Trophoblast cell (in vitro differentiated cells and primary cell): ENCODE data around the gene MAP2K6.

Experiments used
- DNase-seq, 2 donors: peaks; one replicate each; pipeline ENCODE4 v3.0.0-alpha.2; 2016
- H2AFZ ChIP-seq: 2 replicates; pipeline ENCODE4 v1.6.1; 2013; ENCODE audit warnings: low read length, moderate library complexity, mild to moderate bottlenecking; ENCODE audit not compliant: insufficient read depth, poor library complexity
- H2AK5ac ChIP-seq: 2 replicates; pipeline ENCODE4 v1.6.1; 2013; ENCODE audit warnings: mild to moderate bottlenecking, low read length
- H2BK120ac ChIP-seq: 2 replicates; pipeline ENCODE4 v1.6.1; 2013; ENCODE audit warnings: low read length, mild to moderate bottlenecking, moderate library complexity; ENCODE audit not compliant: insufficient read depth, poor library complexity
- H2BK12ac ChIP-seq: 2 replicates; pipeline ENCODE4 v1.6.1; 2013; ENCODE audit warnings: mild to moderate bottlenecking, low read length, moderate library complexity
- H2BK5ac ChIP-seq: 2 replicates; pipeline ENCODE4 v1.6.1; 2013; ENCODE audit warnings: low read length, low read depth, moderate library complexity, mild to moderate bottlenecking; ENCODE audit not compliant: poor library complexity
- H3K14ac ChIP-seq: 2 replicates; pipeline ENCODE4 v1.6.1; 2013; ENCODE audit warnings: mild to moderate bottlenecking, low read length
- H3K18ac ChIP-seq: 2 replicates; pipeline ENCODE4 v1.6.1; 2013; ENCODE audit warnings: mild to moderate bottlenecking, low read length
- H3K23ac ChIP-seq: 2 replicates; pipeline ENCODE4 v1.6.1; 2013; ENCODE audit warnings: low read length
- H3K27ac ChIP-seq: 2 replicates; pipeline ENCODE4 v1.5.1; 2013; ENCODE audit warnings: low read depth, mild to moderate bottlenecking, inconsistent platforms, low read length, moderate library complexity
- H3K27me3 ChIP-seq: 2 replicates; pipeline ENCODE4 v1.6.1; 2013; ENCODE audit warnings: inconsistent platforms, mild to moderate bottlenecking, low read length, moderate library complexity; ENCODE audit not compliant: insufficient read depth
- H3K36me3 ChIP-seq, 2 experiments: 1 replicate in 1 of 2; 2 replicates in 1 of 2; pipeline ENCODE4 v1.6.1; 2013; ENCODE audit warnings: low read length in 2 of 2, mild to moderate bottlenecking in 2 of 2, moderate library complexity in 1 of 2; ENCODE audit not compliant: insufficient read depth in 2 of 2, control insufficient read depth in 1 of 2
- H3K4ac ChIP-seq: 2 replicates; pipeline ENCODE4 v1.6.1; 2013; ENCODE audit warnings: low read depth, mild to moderate bottlenecking, low read length, moderate library complexity
- H3K4me1 ChIP-seq, 2 experiments: 1 replicate in 1 of 2; 2 replicates in 1 of 2; pipeline ENCODE4 v1.6.1; 2013; ENCODE audit warnings: low read length in 2 of 2, mild to moderate bottlenecking in 2 of 2, moderate library complexity in 1 of 2; ENCODE audit not compliant: insufficient read depth in 2 of 2, control insufficient read depth in 1 of 2
- H3K4me2 ChIP-seq: 2 replicates; pipeline ENCODE4 v1.6.1; 2013; ENCODE audit warnings: inconsistent platforms, mild to moderate bottlenecking, low read length, moderate library complexity
- H3K4me3 ChIP-seq: 2 replicates; pipeline ENCODE4 v1.5.1; 2013; ENCODE audit warnings: mild to moderate bottlenecking, low read depth, low read length, inconsistent platforms
- H3K79me1 ChIP-seq: one replicate; pipeline ENCODE4 v1.6.1; 2013; ENCODE audit warnings: low read length
- H3K79me2 ChIP-seq: 2 replicates; pipeline ENCODE4 v1.6.1; 2013; ENCODE audit warnings: low read length, mild to moderate bottlenecking; ENCODE audit not compliant: control insufficient read depth, insufficient read depth, poor library complexity
- H3K9ac ChIP-seq: 2 replicates; pipeline ENCODE4 v1.6.1; 2013; ENCODE audit warnings: mild to moderate bottlenecking, low read length
- H3K9me3 ChIP-seq: 2 replicates; pipeline ENCODE4 v1.6.1; 2013; ENCODE audit warnings: low read depth, mild to moderate bottlenecking, control low read depth, inconsistent platforms, low read length; ENCODE audit not compliant: insufficient read depth
- H4K12ac ChIP-seq: 2 replicates; pipeline ENCODE4 v1.6.1; 2013; ENCODE audit warnings: low read depth, mild to moderate bottlenecking, low read length, moderate library complexity
- H4K8ac ChIP-seq: 2 replicates; pipeline ENCODE4 v1.6.1; 2013; ENCODE audit warnings: low read depth, mild to moderate bottlenecking, low read length, moderate library complexity
- H4K91ac ChIP-seq: one replicate; pipeline ENCODE4 v1.6.1; 2013; ENCODE audit warnings: low read depth, mild to moderate bottlenecking, low read length, moderate library complexity
- WGBS: extraction: QIAGEN DNeasy Blood & Tissue Kit; methylation state at CpG from one replicate; pipeline ENCODE4 v1.1.7; 2013; ENCODE audit warnings: missing lambda C conversion rate; ENCODE audit not compliant: insufficient read length, insufficient coverage; ENCODE audit errors: extremely low coverage; 5-methylcytosine and 5-hydroxymethylcytosine counted together

Gene MAP2K6

GRCh38 chr17:69558796-69559195, 144.3 kb downstream of the MAP2K6 start:
- Histone ChIP-seq H3K79me2 (no peaks in the 10 kb centered on the region), H3K36me3 (no peaks in the 10 kb centered on the region), H4K91ac (no peak overlapping the region), H3K27me3 (peaks cover 2% of the 10 kb centered on the region), H3K4ac (no peak overlapping the region), H2BK12ac (no peak overlapping the region), H2BK120ac (no peak overlapping the region), H3K4me3 (no peak overlapping the region), H2AFZ (no peak overlapping the region), H3K18ac (no peak overlapping the region), H2AK5ac (no peak overlapping the region), H3K14ac (no peak overlapping the region), H3K9ac (no peak overlapping the region), H3K27ac (no peak overlapping the region), H3K9me3 (peaks cover 2% of the 10 kb centered on the region), H4K12ac (no peak overlapping the region), H3K4me1 (peaks cover 4% of the 10 kb centered on the region in 2 experiments), H3K4me2 (no peak overlapping the region), H2BK5ac (no peak overlapping the region), H4K8ac (no peak overlapping the region), H3K79me1 (no peaks in the 10 kb centered on the region), H3K23ac (no peak overlapping the region)
- DNase-seq, result peak; percentile 66 to 83
- no CpG with 5 or more reads among the region's 6 CpGs for WGBS

GRCh38 chr17:69560987-69561441, 146.5 kb downstream of the MAP2K6 start:
- Histone ChIP-seq H2BK12ac (no peak overlapping the region), H3K27me3 (peaks cover 2% of the 10 kb centered on the region), H2BK120ac (no peak overlapping the region), H3K9me3 (peaks cover 2% of the 10 kb centered on the region), H3K27ac (no peak overlapping the region), H2AK5ac (no peak overlapping the region), H2BK5ac (no peak overlapping the region), H3K4ac (no peak overlapping the region), H3K4me2 (no peak overlapping the region), H4K91ac (no peak overlapping the region), H3K79me2 (no peaks in the 10 kb centered on the region), H3K4me3 (no peak overlapping the region), H2AFZ (no peak overlapping the region), H4K12ac (no peak overlapping the region), H4K8ac (no peak overlapping the region), H3K14ac (no peak overlapping the region), H3K18ac (no peak overlapping the region), H3K36me3 (no peaks in the 10 kb centered on the region), H3K4me1 (peaks cover 4% of the 10 kb centered on the region in 2 experiments), H3K9ac (no peak overlapping the region), H3K79me1 (no peaks in the 10 kb centered on the region), H3K23ac (no peak overlapping the region)
- no CpG with 5 or more reads among the region's 3 CpGs for WGBS
- peak; percentile 89 to 97 for DNase-seq

DNA sequence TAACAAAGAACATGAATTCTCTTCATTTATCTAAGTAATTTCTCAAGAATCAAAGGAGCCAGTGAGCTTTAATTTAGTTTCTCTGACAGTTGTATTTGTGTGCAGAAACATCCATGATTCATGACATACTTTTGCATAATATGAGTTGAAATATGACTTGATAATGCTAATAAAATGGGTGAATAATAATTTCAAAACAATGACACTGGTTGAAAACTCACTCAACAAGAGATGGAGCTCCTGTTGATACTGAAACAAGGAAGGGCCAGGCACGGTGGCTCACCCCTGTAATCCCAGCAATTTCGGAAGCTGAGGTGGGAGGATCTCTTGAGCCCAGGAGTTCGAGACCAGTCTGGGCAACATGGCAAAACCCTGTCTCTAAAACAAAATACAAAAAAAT, 147.0 kb downstream of the MAP2K6 start:
- peaks cover 2% of the 10 kb centered on the region for H3K9me3 ChIP-seq
- WGBS, result no CpG with 5 or more reads among the region's 3 CpGs

DNA sequence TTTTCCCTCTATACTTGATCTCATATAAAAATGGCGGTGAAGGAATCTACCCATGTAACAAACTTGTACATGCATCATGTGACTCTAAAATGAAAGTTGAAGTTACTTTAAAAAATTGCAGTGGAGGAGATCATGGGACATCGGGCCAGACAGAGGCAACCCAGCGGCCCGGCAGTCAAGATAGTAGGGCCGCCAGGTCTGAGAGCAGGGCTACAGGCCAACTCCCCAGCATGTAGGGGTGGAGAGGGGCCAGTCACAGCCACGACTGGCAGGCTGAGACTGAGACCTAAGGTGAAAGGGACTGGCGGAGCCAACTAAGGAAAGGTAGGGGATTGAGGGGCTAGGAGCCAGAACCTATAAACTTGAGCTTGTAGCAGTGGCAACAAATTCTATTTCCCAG, 150.9 kb downstream of the MAP2K6 start:
- H3K79me1 ChIP-seq, result no peaks in the 10 kb centered on the region
- no peak overlapping the region for H4K12ac ChIP-seq
- peaks cover 4% of the 10 kb centered on the region in 2 experiments for H3K4me1 ChIP-seq
- H3K4me3 ChIP-seq, result no peak overlapping the region
- no peaks in the 10 kb centered on the region for H3K36me3 ChIP-seq
- no peaks in the 10 kb centered on the region for H3K9me3 ChIP-seq
- H3K14ac ChIP-seq, result no peak overlapping the region
- no peaks in the 10 kb centered on the region for H3K27me3 ChIP-seq
- no CpG with 5 or more reads among the region's 7 CpGs for WGBS
- no peak overlapping the region for H2BK5ac ChIP-seq
- H3K9ac ChIP-seq, result no peak overlapping the region
- H2AFZ ChIP-seq, result no peak overlapping the region
- H3K4ac ChIP-seq, result no peak overlapping the region
- H4K91ac ChIP-seq, result no peak overlapping the region
- H3K18ac ChIP-seq, result no peak overlapping the region
- no peak overlapping the region for H3K4me2 ChIP-seq
- H2BK12ac ChIP-seq, result no peak overlapping the region
- H3K27ac ChIP-seq, result no peak overlapping the region
- no peak for DNase-seq
- H2AK5ac ChIP-seq, result no peak overlapping the region
- no peak overlapping the region for H4K8ac ChIP-seq
- no peaks in the 10 kb centered on the region for H3K79me2 ChIP-seq
- H3K23ac ChIP-seq, result no peak overlapping the region
- H2BK120ac ChIP-seq, result no peak overlapping the region

More for the DNA sequence above, 147.0 kb downstream of the MAP2K6 start:
- peaks cover 2% of the 10 kb centered on the region for H3K27me3 ChIP-seq
- H3K23ac ChIP-seq, result no peak overlapping the region
- no peaks in the 10 kb centered on the region for H3K79me2 ChIP-seq
- H3K79me1 ChIP-seq, result no peaks in the 10 kb centered on the region
- no peak for DNase-seq
- no peak overlapping the region for H2AFZ ChIP-seq
- H3K4ac ChIP-seq, result no peak overlapping the region
- peaks cover 4% of the 10 kb centered on the region in 2 experiments for H3K4me1 ChIP-seq
- H4K91ac ChIP-seq, result no peak overlapping the region
- H3K4me2 ChIP-seq, result no peak overlapping the region
- no peak overlapping the region for H2BK12ac ChIP-seq
- no peaks in the 10 kb centered on the region for H3K36me3 ChIP-seq
- no peak overlapping the region for H3K9ac ChIP-seq
- no peak overlapping the region for H3K18ac ChIP-seq
- H2BK120ac ChIP-seq, result no peak overlapping the region
- H3K14ac ChIP-seq, result no peak overlapping the region
- no peak overlapping the region for H4K12ac ChIP-seq
- no peak overlapping the region for H2BK5ac ChIP-seq
- H3K4me3 ChIP-seq, result no peak overlapping the region
- no peak overlapping the region for H4K8ac ChIP-seq
- H3K27ac ChIP-seq, result no peak overlapping the region
- no peak overlapping the region for H2AK5ac ChIP-seq
